Cardiac septum (tissue), 1 donor: ENCODE measurements around the gene MYOD1. TPM values are rescaled to one million over a fixed set of nuclear protein-coding genes. Genes with fewer than 3 reads are reported as not detected.

ENCODE experiments used
- DNase-seq: peaks from one replicate; pipeline ENCODE4 v3.0.0-alpha.2; 2020; ENCODE audit warnings: low spot score
- intact Hi-C: fragments of 100-400 bp; cut with DNase I; formaldehyde crosslinking; loops from one replicate; pipeline ENCODE4 v1.14.0; 2022
- total RNA-seq: library from RNA; stranded (reverse); fragmentation: NEBNext Ultra II Directional; extraction: Animal tissue kit (Norgen Biotek cat#: 25700); gene quantifications from one replicate; pipeline ENCODE4 v1.2.1, GENCODE V29; 2021
- donor health status: DM: no; HTN: no; CAD: no.

Gene MYOD1
- total RNA-seq, 1 donor from 2014 or later: not detected

DNA sequence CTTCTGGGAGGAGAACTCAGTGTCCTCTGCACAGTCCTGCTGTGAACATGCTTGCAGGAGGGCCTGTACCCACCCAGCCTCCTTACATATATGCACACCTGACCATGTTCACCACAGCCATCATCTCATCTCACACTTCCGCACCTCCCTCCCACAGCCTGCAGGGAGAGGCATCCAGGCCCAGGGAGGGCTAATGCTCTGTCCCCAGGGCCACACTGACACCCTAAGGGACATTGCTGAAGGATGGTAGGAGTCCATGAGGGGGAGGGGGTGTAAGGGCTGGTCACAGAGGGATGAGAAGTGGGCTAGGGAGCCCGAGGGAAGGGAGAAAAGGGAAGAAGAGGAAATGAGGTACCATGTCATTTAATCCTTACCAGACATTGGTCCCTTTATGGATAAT is 10.8 kb downstream of the MYOD1 start:
- intact Hi-C loops: no loop called here
- peak; percentile 50 for DNase-seq

DNA sequence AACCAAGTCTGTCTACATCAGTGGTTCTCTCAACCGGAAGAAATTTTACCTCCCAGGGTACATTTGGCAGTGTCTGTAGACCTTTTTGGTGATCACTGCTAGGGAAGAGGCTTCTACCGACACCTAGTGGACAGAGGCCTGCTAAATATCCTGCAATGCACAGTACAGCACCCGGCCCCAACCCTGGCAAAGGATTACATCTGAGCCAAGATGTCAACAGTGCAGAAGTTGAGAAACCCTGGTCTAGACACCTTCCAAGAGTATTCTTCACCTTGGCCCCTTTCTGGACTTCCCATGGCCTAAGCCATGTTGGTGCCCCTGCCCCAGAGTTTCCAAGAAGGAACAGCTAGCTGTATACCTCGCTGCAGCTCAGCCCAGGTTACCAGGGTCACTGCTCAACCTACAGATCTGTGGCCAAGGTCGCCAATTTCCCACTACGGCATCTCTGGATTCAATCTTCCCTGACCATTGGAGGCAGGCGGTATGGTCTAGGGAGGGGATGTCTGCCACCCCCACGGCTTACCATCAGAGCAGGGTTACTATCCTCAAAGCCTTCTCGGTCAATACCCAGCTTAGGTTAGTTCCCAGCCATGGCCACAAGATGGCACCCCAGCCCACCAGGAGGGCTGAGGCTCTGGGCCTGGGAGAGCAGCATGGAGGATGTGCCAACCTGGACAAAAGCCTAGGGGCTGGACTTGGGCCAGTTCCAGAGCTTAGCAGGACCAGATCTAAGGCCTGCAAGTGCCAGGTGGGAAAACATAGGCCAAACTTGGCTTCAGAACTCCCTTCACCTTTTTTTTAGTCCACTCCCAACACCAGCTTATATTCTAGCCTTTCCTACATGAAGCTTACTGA is 11.5 kb downstream of the MYOD1 start:
- intact Hi-C loops: loop anchor here (1.0 kb wide), 1 partner anchor 248 kb away; no protein-coding TSS in a partner anchor
- peak; percentile 89 for DNase-seq

- intact Hi-C loops: no loop called here
- peak; percentile 29 for DNase-seq
These were observed 13.9 kb downstream of the MYOD1 start for GRCh38 chr11:17733261-17733660.

GRCh38 chr11:17734418-17734911 is 15.1 kb downstream of the MYOD1 start, which contains the start of gene KCNC1:
TSS of gene KCNC1 (plus strand) at chr11:17734781. CDS start at chr11:17736003, 1,222 bp downstream.
- DNase-seq: peak; percentile 53
- intact Hi-C loops: no loop called here

GRCh38 chr11:17734986-17735817 is 15.8 kb downstream of the MYOD1 start:
- intact Hi-C loops: no loop called here
- DNase-seq: peak; percentile 74

GRCh38 chr11:17735818-17736578 is 16.6 kb downstream of the MYOD1 start:
- peak; percentile 46 for DNase-seq
- intact Hi-C loops: no loop called here

GRCh38 chr11:17736579-17736893 is 17.2 kb downstream of the MYOD1 start:
- intact Hi-C loops: no loop called here
- DNase-seq: no peak

DNA sequence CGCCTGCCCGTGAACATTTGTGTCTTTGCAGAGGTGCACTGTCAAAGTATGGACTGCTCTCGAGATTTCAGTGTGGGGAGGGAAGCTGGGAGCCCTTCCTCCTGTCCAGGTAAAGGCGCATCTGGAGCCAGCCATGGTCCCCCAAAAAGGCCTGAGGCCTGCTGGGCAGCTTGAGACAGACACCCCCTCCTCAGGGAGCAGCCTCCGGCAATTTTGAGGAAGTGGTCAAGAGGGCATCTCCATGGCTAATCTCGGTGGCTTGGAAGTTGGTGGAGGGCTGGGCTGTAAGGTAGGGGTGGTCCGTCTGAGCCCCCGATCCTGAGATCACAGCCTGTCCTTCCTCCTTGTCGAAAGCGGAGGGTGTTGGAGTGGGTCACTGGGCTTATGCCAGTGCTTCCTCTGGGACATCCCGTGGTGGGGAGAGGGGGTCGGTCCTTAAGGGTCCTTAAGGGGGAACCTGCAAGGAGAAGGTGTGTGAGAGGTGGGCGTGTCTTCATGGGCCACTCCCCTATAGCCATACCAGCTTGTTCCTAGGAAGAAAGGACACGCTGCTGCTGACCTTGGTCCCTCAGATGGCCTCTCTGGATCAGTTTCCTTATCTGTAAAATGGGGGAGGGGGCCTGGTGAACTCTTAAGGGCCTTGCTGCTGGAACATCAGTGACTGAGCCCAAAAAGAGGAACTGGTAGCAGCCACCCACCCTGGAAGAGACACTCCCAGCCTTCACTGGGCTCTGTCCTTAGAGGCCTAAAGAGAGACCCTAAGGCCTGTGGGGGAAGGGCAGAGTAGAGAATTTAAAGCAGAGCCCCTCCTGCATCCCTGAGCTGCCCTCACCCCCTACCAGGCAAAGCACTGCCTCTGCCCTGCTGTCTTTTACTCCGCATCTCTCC is 17.8 kb downstream of the MYOD1 start:
- DNase-seq: peak; percentile 43
- intact Hi-C loops: no loop called here

DNA sequence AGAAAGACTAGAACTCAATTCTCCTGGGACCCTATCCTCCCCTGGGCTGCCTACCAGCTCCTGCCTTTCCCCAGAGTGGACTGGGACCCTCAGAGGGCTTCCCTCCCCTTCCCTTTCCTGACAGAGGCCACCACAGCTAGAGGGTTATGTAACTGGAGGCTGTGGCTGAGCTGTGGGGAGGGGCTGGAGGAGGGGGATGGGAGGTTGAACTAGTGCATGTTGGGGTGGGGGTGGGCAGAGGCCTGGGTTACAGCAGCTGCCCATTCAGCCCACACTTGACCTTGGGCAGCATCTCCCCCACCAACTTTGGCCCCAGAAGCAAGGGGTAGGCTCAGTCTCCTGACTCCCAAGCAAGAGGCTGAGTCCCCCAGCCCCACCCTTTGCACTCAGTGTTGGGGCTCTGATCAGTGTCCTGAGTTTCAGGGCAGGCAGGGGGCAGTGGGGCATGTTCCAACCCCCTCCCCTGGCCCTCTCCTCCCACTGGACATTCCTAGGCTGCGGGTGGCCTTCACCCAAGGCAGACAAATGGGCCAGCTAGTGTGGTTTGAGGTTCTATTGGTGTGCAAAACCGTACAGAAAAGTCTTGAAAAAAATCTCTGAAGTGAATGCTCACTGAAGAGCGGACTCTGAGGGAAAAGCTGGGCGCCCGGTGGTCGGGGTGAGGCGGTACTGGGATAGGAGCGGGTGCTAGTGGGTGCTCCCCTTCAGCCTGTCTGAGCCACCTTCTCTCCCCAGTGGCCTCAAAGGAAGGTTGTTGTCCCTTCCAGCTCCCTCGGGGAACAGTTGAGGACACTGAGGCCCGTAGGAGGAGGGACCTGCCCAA is 19.0 kb downstream of the MYOD1 start:
- intact Hi-C loops: no loop called here
- DNase-seq: peak; percentile 38

GRCh38 chr11:17739945-17740338 is 20.6 kb downstream of the MYOD1 start:
- intact Hi-C loops: no loop called here
- peak; percentile 71 for DNase-seq

DNA sequence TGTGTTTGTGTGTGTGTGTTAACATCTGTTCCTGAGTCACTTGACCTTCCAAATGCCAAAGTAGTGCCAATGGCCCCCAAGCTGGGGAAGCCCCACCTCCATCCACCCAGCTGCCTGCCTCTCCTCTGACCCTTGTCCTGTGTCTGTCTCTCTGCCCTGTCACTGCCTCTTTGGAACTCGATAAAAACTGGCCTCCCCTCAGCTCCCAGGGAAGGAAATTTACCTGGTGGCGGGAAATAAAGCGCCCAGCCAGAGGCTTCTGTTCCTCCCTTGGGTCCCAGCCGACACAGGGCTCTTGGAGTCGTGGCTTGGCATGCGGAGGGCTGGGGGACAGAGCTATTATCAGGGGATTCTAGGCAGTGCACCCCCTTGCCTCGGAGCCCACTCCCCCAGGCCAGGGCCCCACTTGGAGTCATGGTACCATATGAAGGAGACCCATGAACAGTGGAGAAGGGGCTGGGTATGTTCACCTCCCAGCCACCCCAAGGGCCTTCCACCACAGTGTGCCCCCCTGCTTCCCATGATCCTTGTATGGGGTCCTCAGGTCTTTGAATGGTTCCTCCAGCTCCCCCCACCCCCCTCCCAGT is 21.4 kb downstream of the MYOD1 start:
- intact Hi-C loops: no loop called here
- peak; percentile 57 for DNase-seq

DNA sequence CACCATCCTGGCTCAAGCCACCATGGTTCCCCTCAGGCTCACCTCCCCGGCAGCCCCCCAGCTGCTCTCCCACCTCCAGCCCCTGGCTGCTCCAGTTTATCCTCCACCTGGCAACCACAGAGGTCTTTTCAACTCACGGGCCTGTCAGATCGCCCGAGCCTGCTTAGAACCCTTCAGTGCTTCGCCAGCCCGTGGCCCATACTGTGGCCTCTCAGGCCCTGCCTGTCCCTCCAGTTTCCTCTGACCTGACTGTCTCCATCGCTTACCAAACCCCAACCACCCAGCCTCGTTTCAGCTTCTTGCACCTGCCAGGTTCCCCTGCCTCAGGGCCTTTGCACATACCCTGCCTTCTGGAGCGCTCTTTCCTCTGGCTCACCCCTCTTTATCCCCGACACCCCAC is 22.1 kb downstream of the MYOD1 start:
- intact Hi-C loops: no loop called here
- DNase-seq: peak; percentile 66

GRCh38 chr11:17742019-17742418 is 22.6 kb downstream of the MYOD1 start:
- intact Hi-C loops: no loop called here
- peak; percentile 39 for DNase-seq

GRCh38 chr11:17743026-17743807 is 23.8 kb downstream of the MYOD1 start:
- intact Hi-C loops: no loop called here
- DNase-seq: peak; percentile 59

DNA sequence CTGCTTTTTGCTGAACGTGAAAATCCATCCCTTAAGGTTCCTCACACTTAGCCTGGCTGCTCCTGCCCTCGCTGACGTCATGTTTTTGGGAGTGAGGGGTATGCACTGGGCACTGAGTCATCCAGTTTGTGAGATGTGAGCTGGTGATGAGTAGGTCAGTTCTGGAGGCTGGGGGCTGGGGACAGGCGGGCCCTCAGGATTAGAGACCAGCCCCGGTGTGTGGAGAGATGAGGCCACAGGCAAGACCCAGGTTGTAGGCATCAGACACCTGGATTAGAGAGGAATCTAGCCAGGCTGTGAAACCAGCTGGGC is 24.4 kb downstream of the MYOD1 start:
- intact Hi-C loops: no loop called here
- DNase-seq: peak; percentile 20

GRCh38 chr11:17744151-17744940 is 25.0 kb downstream of the MYOD1 start:
- intact Hi-C loops: no loop called here
- DNase-seq: peak; percentile 58
